Prostate gland (tissue), 2 donors: ENCODE data around the gene SLC27A2. TPM values are rescaled to one million over a fixed set of nuclear protein-coding genes. Genes with fewer than 3 reads are reported as not detected.
A peak's percentile ranks its signal among the peaks of the same experiment; 100 is the strongest.

Source experiments
- DNase-seq: peaks from one replicate; pipeline ENCODE4 v3.0.0-alpha.2; 2019; ENCODE audit warnings: low spot score
- H3K27ac ChIP-seq, 2 donors: fragments of 200-600 bp; sonication (generic); 2 replicates each; pipeline ENCODE4 v1.5.1; 2017 to 2019
- H3K27me3 ChIP-seq: fragments of 200-600 bp; sonication (generic); replicated peaks from 2 replicates; pipeline ENCODE4 v1.5.1; 2019; ENCODE audit not compliant: insufficient read depth
- H3K36me3 ChIP-seq, 2 donors: fragments of 200-600 bp; sonication (generic); 1 replicate in 1 of 2; 2 replicates in 1 of 2; pipeline versions ENCODE4 v1.5.1 to v1.8.1; 2017 to 2019
- H3K4me1 ChIP-seq: fragments of 200-600 bp; sonication (generic); replicated peaks from 2 replicates; pipeline ENCODE4 v1.5.1; 2019
- H3K4me3 ChIP-seq, 2 donors: fragments of 200-600 bp; sonication (generic); 2 replicates each; pipeline ENCODE4 v1.5.1; 2017 to 2019
- H3K9me3 ChIP-seq: fragments of 200-600 bp; sonication (generic); 2 replicates; pipeline ENCODE4 v1.5.1; 2017
- CTCF ChIP-seq, 4 experiments: fragments of 200-600 bp in 2 of 4; fragments of 450-650 bp in 2 of 4; sonication (generic) in 2 of 4; IDR thresholded peaks; 1 replicate in 3 of 4; 2 replicates in 1 of 4; pipeline ENCODE4 v1.5.1; 2016 to 2019; ENCODE audit warnings: antibody characterized with exemption in 4 of 4, mild to moderate bottlenecking in 2 of 4, moderate library complexity in 2 of 4
- POLR2A ChIP-seq: fragments of 450-650 bp; IDR thresholded peaks from one replicate; pipeline ENCODE4 v1.6.1; 2016; ENCODE audit warnings: antibody characterized with exemption, mild to moderate bottlenecking
- POLR2AphosphoS5 ChIP-seq: sonication (generic); formaldehyde crosslinking; IDR thresholded peaks from one replicate; pipeline ENCODE4 v1.6.1; 2017; ENCODE audit warnings: antibody characterized with exemption
- WGBS: methylation state at CpG from one replicate; pipeline ENCODE4 v1.1.5; 2018; 5-methylcytosine and 5-hydroxymethylcytosine counted together
- intact Hi-C: fragments of 100-400 bp; cut with DNase I; formaldehyde crosslinking; loops from one replicate; pipeline ENCODE4 v1.14.2; 2022
- total RNA-seq, 2 donors: library from RNA; depleted of rRNA; stranded (reverse); fragments of >200 nt; gene quantifications; one replicate each; pipeline ENCODE4 v1.1.0, GENCODE V29; 2016

SLC27A2 gene
- total RNA-seq, 2 donors from 2014 or later: 4.7 to 22.0 TPM

- Histone ChIP-seq H3K36me3 (no peaks in the 10 kb centered on the region), H3K4me3 (no peak overlapping the region), H3K27me3 (no peaks in the 10 kb centered on the region), H3K9me3 (no peaks in the 10 kb centered on the region), H3K27ac (no peak overlapping the region), H3K4me1 (no peaks in the 10 kb centered on the region)
- no peak for TF ChIP-seq CTCF (IDR thresholded peaks at IDR 0.05)
- TF ChIP-seq POLR2A: no peak
- no peak for TF ChIP-seq POLR2AphosphoS5
- intact Hi-C loops: no loop called here
- peak; percentile 9 for DNase-seq
- 82% methylated on average over 14 of the region's 14 CpGs for WGBS
Observed at GRCh38 chr15:50247819-50248655, 66.0 kb downstream of the SLC27A2 start.

- no peak for DNase-seq
- H3K9me3 ChIP-seq: no peaks in the 10 kb centered on the region
- WGBS: 76% methylated on average over 4 of the region's 4 CpGs
- no peak overlapping the region for H3K4me3 ChIP-seq
- TF ChIP-seq CTCF (IDR thresholded peaks at IDR 0.05): no peak
- no peak for TF ChIP-seq POLR2A
- no peak for TF ChIP-seq POLR2AphosphoS5
- H3K27ac ChIP-seq: no peak overlapping the region
- H3K36me3 ChIP-seq: no peaks in the 10 kb centered on the region
- intact Hi-C loops: no loop called here
- no peaks in the 10 kb centered on the region for H3K4me1 ChIP-seq
- H3K27me3 ChIP-seq: no peaks in the 10 kb centered on the region
Observed at GRCh38 chr15:50248994-50249582, 67.1 kb downstream of the SLC27A2 start.

GRCh38 chr15:50249704-50250103 is 67.7 kb downstream of the SLC27A2 start:
- no peak overlapping the region for H3K27ac ChIP-seq
- H3K27me3 ChIP-seq: no peaks in the 10 kb centered on the region
- 62% methylated on average over 2 of the region's 2 CpGs for WGBS
- DNase-seq: no peak
- H3K36me3 ChIP-seq: no peaks in the 10 kb centered on the region
- no peaks in the 10 kb centered on the region for H3K4me1 ChIP-seq
- H3K9me3 ChIP-seq: no peaks in the 10 kb centered on the region
- H3K4me3 ChIP-seq: no peak overlapping the region
- intact Hi-C loops: no loop called here
- TF ChIP-seq POLR2A: no peak
- TF ChIP-seq POLR2AphosphoS5: no peak
- TF ChIP-seq CTCF (IDR thresholded peaks at IDR 0.05): no peak

- Histone ChIP-seq H3K27me3 (no peaks in the 10 kb centered on the region), H3K36me3 (no peaks in the 10 kb centered on the region), H3K4me1 (no peaks in the 10 kb centered on the region), H3K4me3 (no peak overlapping the region), H3K9me3 (no peaks in the 10 kb centered on the region), H3K27ac (no peak overlapping the region)
- 85% methylated on average over 6 of the region's 6 CpGs for WGBS
- intact Hi-C loops: no loop called here
- TF ChIP-seq POLR2A (no peak), POLR2AphosphoS5 (no peak), CTCF (IDR thresholded peaks at IDR 0.05) (no peak)
- no peak for DNase-seq
Observed at GRCh38 chr15:50250760-50251394, 68.9 kb downstream of the SLC27A2 start.
